Spleen (tissue), 11 donors: ENCODE data around the gene RFC4. TPM values are rescaled to one million over a fixed set of nuclear protein-coding genes. Genes with fewer than 3 reads are reported as not detected.

Source experiments
- DNase-seq: peaks from one replicate; pipeline ENCODE4 v3.0.0-alpha.2; 2020
- H3K27ac ChIP-seq, 8 donors: fragments of 200-600 bp; sonication (generic) in 7 of 8; 1 replicate in 4 of 8; 2 replicates in 4 of 8; pipeline versions ENCODE4 v1.5.0 to v1.8.0; 2016 to 2021; ENCODE audit warnings: inconsistent platforms in 4 of 8, mild to moderate bottlenecking in 4 of 8, moderate library complexity in 1 of 8
- H3K27me3 ChIP-seq, 7 donors: fragments of 200-600 bp; sonication (generic) in 6 of 7; replicated peaks in 1 of 7; 1 replicate in 4 of 7; 2 replicates in 3 of 7; pipeline versions ENCODE4 v1.5.0 to v1.8.0; 2016 to 2021; ENCODE audit warnings: inconsistent platforms in 3 of 7, mild to moderate bottlenecking in 1 of 7
- H3K36me3 ChIP-seq, 6 donors: fragments of 200-600 bp; sonication (generic) in 5 of 6; 1 replicate in 4 of 6; 2 replicates in 2 of 6; pipeline versions ENCODE4 v1.5.0 to v1.8.0; 2016 to 2021; ENCODE audit warnings: inconsistent platforms in 2 of 6
- H3K4me1 ChIP-seq, 6 donors: fragments of 200-600 bp; sonication (generic) in 5 of 6; 1 replicate in 3 of 6; 2 replicates in 3 of 6; pipeline versions ENCODE4 v1.5.0 to v1.8.0; 2016 to 2021; ENCODE audit warnings: inconsistent platforms in 3 of 6
- H3K4me3 ChIP-seq, 8 donors: fragments of 200-600 bp; sonication (generic) in 7 of 8; 1 replicate in 4 of 8; 2 replicates in 4 of 8; pipeline versions ENCODE4 v1.5.0 to v1.8.0; 2016 to 2021; ENCODE audit warnings: inconsistent platforms in 4 of 8, mild to moderate bottlenecking in 4 of 8, moderate library complexity in 2 of 8
- H3K9me3 ChIP-seq, 8 donors: fragments of 200-600 bp; sonication (generic) in 7 of 8; 1 replicate in 4 of 8; 2 replicates in 4 of 8; pipeline versions ENCODE4 v1.5.0 to v1.8.0; 2016 to 2021; ENCODE audit warnings: inconsistent platforms in 4 of 8
- CTCF ChIP-seq, 11 experiments: fragments of 200-600 bp in 7 of 11; fragments of 450-650 bp in 4 of 11; sonication (generic) in 4 of 11; IDR thresholded peaks in 8 of 11; conservative IDR thresholded peaks in 3 of 11; 1 replicate in 7 of 11; 2 replicates in 4 of 11; pipeline versions ENCODE4 v1.4.0 to v1.8.0; 2016 to 2021; ENCODE audit warnings: antibody characterized with exemption in 11 of 11, inconsistent platforms in 4 of 11, mild to moderate bottlenecking in 1 of 11
- POLR2A ChIP-seq, 3 donors: fragments of 450-650 bp; IDR thresholded peaks; one replicate each; pipeline ENCODE4 v1.5.1; 2017; ENCODE audit warnings: antibody characterized with exemption in 3 of 3, mild to moderate bottlenecking in 1 of 3
- POLR2AphosphoS5 ChIP-seq, 3 donors: sonication (generic); formaldehyde crosslinking; IDR thresholded peaks; one replicate each; pipeline ENCODE4 v1.5.1; 2017; ENCODE audit warnings: antibody characterized with exemption in 3 of 3
- WGBS, 5 donors: extraction: QIAGEN DNeasy Blood & Tissue Kit in 3 of 5; methylation state at CpG; one replicate each; pipeline versions ENCODE4 v1.1.5 to v1.1.7; 2013 to 2018; 5-methylcytosine and 5-hydroxymethylcytosine counted together
- intact Hi-C: fragments of 100-400 bp; cut with DNase I; formaldehyde crosslinking; loops from one replicate; pipeline ENCODE4 v1.15.0; 2023; ENCODE audit warnings: low total_unique reads
- polyA plus RNA-seq, 3 donors: library from polyadenylated mRNA; stranded (reverse); fragments of 200-250 nt; gene quantifications; one replicate each; pipeline ENCODE4 v1.2.1, GENCODE V29; 2013
- total RNA-seq, 7 donors: library from RNA; depleted of rRNA in 3 of 7; stranded (reverse); fragments of >200 nt in 3 of 7; fragmentation: NEBNext Ultra II Directional in 4 of 7; extraction: Animal tissue kit (Norgen Biotek cat#: 25700) in 4 of 7; gene quantifications; one replicate each; pipeline versions ENCODE4 v1.1.0 to v1.2.1, GENCODE V29; 2016 to 2021
- donor health status: healthy with polysubstance abuse.
- donor health status: DM: no; HTN: no; CAD: no; lungs with moderate emphysema.
- donor health status: DM: no; HTN: no; CAD: no.
- donor health status: Bipolar disorder and iron deficiency.
- donor health status: healthy.
- donor health status: DM: no; HTN: no; CAD: no.
- donor health status: DM: yes; HTN: yes; CAD: no.

The RFC4 gene
- total and polyA plus RNA-seq, 10 donors, result 14.4 to 27.2 (median 18.4) TPM

- DNase-seq, result no peak
- TF ChIP-seq POLR2A (IDR thresholded peaks at IDR 0.05), result no peak
- TF ChIP-seq CTCF (IDR thresholded peaks at IDR 0.05 in 8 of 11, conservative IDR thresholded peaks at IDR 0.05 in 3 of 11), result no peak
- no peak for TF ChIP-seq POLR2AphosphoS5 (IDR thresholded peaks at IDR 0.05)
- Histone ChIP-seq H3K9me3 (no peaks in the 10 kb centered on the region), H3K27ac (no peak overlapping the region), H3K4me1 (no peaks in the 10 kb centered on the region), H3K27me3 (peaks cover 0 to 29% (median 0%) of the 10 kb centered on the region in 7 donors), H3K4me3 (no peak overlapping the region), H3K36me3 (no peaks in the 10 kb centered on the region)
- 83 to 95% (median 88%) methylated on average over 4 of the region's 4 CpGs for WGBS, 5 donors
- intact Hi-C loops, result no loop called here
These were observed 35.3 kb upstream of the RFC4 start for GRCh38 chr3:186841620-186842019.

- WGBS, 5 donors, result 80 to 88% (median 83%) methylated on average over 17 of the region's 17 CpGs
- Histone ChIP-seq H3K36me3 (no peaks in the 10 kb centered on the region), H3K4me1 (no peaks in the 10 kb centered on the region), H3K27ac (no peak overlapping the region), H3K4me3 (no peak overlapping the region), H3K9me3 (no peaks in the 10 kb centered on the region), H3K27me3 (peaks cover 0 to 14% (median 0%) of the 10 kb centered on the region in 7 donors)
- TF ChIP-seq POLR2AphosphoS5 (IDR thresholded peaks at IDR 0.05) (no peak), CTCF (IDR thresholded peaks at IDR 0.05 in 8 of 11, conservative IDR thresholded peaks at IDR 0.05 in 3 of 11) (no peak), POLR2A (IDR thresholded peaks at IDR 0.05) (no peak)
- intact Hi-C loops, result no loop called here
- no peak for DNase-seq
These were observed 33.8 kb upstream of the RFC4 start for GRCh38 chr3:186839874-186840641.

- TF ChIP-seq CTCF (IDR thresholded peaks at IDR 0.05 in 8 of 11, conservative IDR thresholded peaks at IDR 0.05 in 3 of 11) (no peak), POLR2A (IDR thresholded peaks at IDR 0.05) (no peak), POLR2AphosphoS5 (IDR thresholded peaks at IDR 0.05) (no peak)
- peaks cover 0 to 16% (median 6%) of the 10 kb centered on the region in 6 donors for H3K4me1 ChIP-seq
These were observed 26.0 kb upstream of the RFC4 start for GRCh38 chr3:186832276-186832675.

GRCh38 chr3:186831798-186832197, 25.5 kb upstream of the RFC4 start:
- TF ChIP-seq CTCF (IDR thresholded peaks at IDR 0.05 in 8 of 11, conservative IDR thresholded peaks at IDR 0.05 in 3 of 11) (no peak), POLR2AphosphoS5 (IDR thresholded peaks at IDR 0.05) (no peak), POLR2A (IDR thresholded peaks at IDR 0.05) (no peak)
- no peak overlapping the region for H3K4me3 ChIP-seq
- H3K9me3 ChIP-seq, result no peaks in the 10 kb centered on the region
- intact Hi-C loops, result no loop called here
- H3K27ac ChIP-seq, result no peak overlapping the region
- no peaks in the 10 kb centered on the region for H3K36me3 ChIP-seq
- H3K4me1 ChIP-seq, result peaks cover 4 to 21% (median 6%) of the 10 kb centered on the region in 6 donors
- H3K27me3 ChIP-seq, result peaks cover 3 to 67% (median 32%) of the 10 kb centered on the region in 7 donors
- 54 to 77% (median 72%) methylated on average over 4 of the region's 4 CpGs for whole genome bisulfite sequencing, 5 donors
- DNase-seq, result no peak

More at GRCh38 chr3:186832276-186832675, 26.0 kb upstream of the RFC4 start:
- Histone ChIP-seq H3K27me3 (peaks cover 3 to 62% (median 32%) of the 10 kb centered on the region in 7 donors), H3K9me3 (no peaks in the 10 kb centered on the region), H3K27ac (no peak overlapping the region), H3K36me3 (no peaks in the 10 kb centered on the region), H3K4me3 (no peak overlapping the region)
- 53 to 83% (median 70%) methylated on average over 1 of the region's 1 CpG for WGBS, 5 donors
- intact Hi-C loops, result no loop called here
- no peak for DNase-seq
